ENCODE results near the gene FAM237B. TPM values are rescaled to one million over a fixed set of nuclear protein-coding genes. Genes with fewer than 3 reads are reported as not detected.

Gene FAM237B
- total and polyA plus RNA-seq, 2 of the 8 experiments (the other 6 are each of a cell fraction or from before 2014, with no cell fraction given), result not detected

- TF ChIP-seq TCF12 (IDR thresholded peaks at IDR 0.05; ENCODE audit: low read depth, low read length), result no peak
Measured at GRCh38 chr7:90320418-90320800, 695 bp downstream of the FAM237B start (continued).
